Measurements from ENCODE around the gene SLCO2B1. TPM values are rescaled to one million over a fixed set of nuclear protein-coding genes. Genes with fewer than 3 reads are reported as not detected.

The SLCO2B1 gene
- total RNA-seq: 0.23 TPM in 1 of 2 replicates, not detected in the other

DNA sequence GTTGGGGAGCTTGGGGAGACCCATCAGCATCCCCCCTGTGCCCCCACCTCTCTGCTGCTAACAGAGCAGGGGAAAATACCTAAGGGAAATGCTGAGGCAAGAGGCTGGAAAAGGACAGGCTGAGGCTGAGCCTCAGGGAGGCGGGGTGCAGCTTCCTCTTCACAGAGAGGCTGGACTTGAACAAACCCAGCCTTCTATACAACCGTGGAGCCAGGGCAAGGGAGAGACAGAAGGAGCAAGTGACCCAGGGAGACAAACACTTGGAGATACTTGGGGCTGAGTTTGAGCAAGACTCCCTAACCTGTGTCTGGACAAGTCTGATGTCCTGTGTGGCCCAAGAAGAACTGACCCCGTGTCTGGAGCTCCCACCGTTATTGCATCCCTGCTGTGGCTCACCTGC lies at the start of gene SLCO2B1:
TSS of gene SLCO2B1 (plus strand) at position 229 of the 400 bp plus-strand sequence. CDS start 275 bp downstream, outside the sequence.

GRCh38 chr11:75240311-75241035 lies 89.6 kb downstream of the SLCO2B1 start, which contains the start of gene TPBGL:
Gene TPBGL (plus strand): TSS chr11:75240774. CDS start chr11:75241050, 276 bp downstream.

Other genes with a start within 250 kb of the SLCO2B1 start
- gene XRRA1, start 202.0 kb upstream of the SLCO2B1 start, total RNA-seq: 8.9 and 11.4 TPM in 2 replicates
- 25.9 and 55.2 TPM in 2 replicates for gene SPCS2, start 201.8 kb upstream of the SLCO2B1 start, total RNA-seq
- 3.9 and 5.1 TPM in 2 replicates for gene NEU3, start 162.2 kb upstream of the SLCO2B1 start, total RNA-seq
- not detected in 2 replicates for gene OR2AT4, start 54.2 kb upstream of the SLCO2B1 start, total RNA-seq
- gene TPBGL, start 89.7 kb downstream of the SLCO2B1 start, total RNA-seq: under 0.01 and 0.51 TPM in 2 replicates
- gene ARRB1, start 200.6 kb downstream of the SLCO2B1 start, total RNA-seq: 13.4 and 19.6 TPM in 2 replicates
- gene RPS3, start 248.4 kb downstream of the SLCO2B1 start, total RNA-seq: 3,213 and 4,830 TPM in 2 replicates

Data from pericardium fibroblast (primary cell).